RKO (cell line): Measurements from ENCODE around the gene FNDC3B.

Experiments
- DNase-seq: peaks from one replicate; pipeline ENCODE4 v3.0.0-alpha.2; 2016; ENCODE audit warnings: low spot score

The FNDC3B gene

DNA sequence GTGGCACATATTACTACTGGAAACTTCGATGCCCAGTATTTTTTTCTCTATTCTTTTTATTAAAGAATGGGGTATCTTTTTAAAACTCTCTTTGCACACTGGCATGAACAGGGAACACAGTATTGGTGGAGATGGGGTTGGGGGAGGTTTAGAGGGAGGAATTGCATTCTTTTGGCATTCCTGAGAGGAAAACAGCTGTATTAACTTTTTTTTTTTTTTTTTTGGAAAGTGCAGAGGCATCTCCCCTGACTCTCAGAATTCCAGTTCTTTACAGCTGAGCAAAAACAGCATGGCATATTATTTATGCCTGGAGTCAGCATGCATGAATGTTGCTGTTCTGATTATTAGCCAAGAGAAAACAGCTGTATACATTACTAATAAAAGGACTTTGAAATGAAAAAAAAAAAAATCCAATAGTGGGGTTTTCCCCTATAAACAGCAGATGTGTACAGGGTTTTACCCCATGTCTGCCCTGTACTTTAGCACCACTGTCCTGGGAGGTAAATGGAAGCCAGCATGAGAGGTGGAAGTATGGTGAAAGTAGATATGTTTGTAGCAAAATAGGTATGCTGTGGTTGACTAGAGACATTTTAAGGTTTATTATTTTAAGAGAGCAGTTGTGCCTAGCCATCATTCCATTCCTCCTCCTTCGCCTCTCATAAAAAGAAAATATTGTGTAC lies 132.2 kb downstream of the FNDC3B start:
- no peak for DNase-seq

DNA sequence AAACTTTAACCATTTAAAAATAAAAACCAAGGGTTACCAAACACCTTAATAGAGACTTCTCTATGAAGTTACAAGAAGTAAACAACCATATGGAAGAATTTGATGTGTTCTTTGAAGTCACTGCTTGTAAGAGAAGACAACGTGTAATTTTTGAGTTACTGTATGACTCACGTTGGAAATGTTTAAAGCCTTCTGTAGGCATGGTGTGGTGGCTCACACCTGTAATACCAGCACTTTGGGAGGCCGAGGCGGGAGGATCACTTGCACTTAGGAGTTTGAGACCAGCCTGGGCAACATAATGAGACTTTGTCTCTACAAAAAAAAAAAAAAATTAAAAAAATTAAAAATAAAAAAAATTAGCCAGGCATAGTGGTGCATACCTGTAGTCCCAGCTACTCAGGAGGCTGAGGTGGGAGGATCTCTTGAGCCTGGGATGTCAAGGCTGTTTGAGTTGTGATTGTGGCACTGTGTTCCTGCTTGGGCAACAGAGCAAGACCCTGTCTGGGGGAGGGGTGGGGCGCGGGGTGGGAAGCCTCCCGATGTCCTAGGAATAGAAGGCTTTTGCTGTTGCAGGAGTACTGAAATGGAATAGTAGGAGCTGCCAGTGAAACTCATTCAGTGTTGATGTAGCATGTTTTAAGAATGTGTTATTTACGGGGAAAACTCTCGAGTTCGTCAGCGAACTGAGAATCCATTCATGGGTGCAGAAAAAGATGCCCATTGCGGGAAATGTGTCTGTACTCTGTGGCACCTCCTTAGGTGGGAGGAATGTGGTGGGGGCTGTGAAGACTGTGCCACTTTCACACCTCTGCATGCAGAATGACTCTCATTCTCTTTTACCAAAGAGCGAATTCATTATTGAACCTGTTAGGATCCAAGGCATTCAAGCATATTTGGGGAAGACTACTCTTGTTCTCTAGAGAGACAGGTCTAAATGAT lies 134.2 kb downstream of the FNDC3B start:
- DNase-seq = no peak

DNA sequence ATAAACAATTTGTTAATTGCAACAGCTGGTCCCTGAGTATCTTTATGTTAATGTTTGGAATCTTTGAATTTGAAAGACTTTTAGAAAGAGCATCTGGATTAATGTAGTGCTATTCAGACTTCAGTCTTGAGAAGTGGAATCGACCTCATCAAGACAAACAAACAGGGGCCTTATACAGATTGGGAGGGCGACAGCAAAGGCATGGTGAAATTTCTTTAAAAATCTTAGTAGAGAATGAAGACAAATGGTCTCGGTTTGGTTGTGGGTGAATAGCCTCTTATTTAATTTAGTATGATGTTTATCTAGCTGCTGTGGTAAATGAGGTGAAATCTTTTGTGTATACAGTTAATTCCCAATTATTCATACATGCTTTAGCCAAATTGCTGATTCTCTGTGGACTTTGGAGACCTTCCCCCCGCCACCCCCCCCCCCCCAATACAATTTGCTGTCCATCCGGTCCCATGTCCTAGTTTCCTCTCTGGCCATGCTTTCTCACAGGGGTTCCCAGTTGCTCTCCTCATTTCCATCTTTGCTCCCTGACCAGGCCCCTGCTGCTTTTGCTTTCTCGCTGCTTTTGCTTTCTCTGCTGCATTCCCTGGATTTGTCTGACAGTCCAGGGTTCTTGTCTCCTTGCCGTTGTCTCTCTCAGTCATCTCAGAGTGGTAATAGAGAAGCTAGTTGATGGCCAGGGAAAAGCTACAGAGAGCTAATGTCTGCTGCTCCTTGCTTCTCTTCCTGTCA lies 135.3 kb downstream of the FNDC3B start:
- DNase-seq = no peak

DNA sequence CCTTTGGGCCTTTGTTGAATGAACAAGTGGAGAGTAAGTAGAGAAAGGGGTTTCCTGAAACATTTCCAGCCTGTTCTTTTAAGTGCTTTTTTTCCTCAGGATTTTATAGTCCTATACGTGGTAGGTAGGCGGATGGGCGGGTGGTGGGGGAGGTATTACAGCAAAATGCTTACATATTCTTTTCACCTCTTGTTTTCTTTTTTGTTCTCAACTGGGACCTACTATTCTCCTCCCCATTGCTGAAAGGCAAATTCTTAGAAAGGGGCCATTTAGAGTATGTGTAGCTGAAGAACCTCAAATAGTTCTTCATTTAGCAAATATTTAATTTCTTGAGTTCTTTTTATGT lies 135.8 kb downstream of the FNDC3B start:
- no peak for DNase-seq

DNA sequence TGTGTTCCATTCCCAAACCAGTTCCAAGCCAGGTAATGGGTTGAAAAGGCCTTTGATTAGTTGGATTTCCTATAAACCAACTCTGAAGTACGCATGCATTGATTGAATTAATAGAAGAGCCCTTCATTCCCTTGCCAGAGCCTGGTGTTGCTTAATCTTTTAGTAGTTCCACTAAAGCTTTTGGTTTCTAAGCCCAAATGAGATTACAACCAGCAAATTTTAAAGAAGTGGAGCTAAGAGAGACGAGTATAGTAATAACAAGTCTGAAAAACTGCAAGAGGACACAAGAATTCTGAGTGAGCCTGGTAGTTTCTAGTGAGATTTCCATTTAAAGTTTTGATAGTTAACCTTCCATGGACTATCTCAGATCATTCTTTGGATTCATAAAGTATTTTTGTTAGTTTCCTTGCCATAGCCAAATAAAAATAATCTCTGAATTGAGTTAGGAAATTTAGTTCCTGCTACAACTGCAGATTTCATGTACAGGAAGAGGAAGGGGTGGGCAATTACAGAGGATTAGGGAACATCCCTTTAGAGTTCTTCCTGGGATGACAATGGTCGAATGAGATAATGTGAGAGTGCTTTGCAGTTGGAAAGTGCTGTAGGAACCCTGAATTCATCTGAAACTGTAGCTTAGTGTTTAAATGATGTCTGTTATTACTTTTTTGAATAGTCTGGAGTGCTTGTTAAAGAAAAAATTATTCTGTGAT lies 136.8 kb downstream of the FNDC3B start:
- DNase-seq = no peak

DNA sequence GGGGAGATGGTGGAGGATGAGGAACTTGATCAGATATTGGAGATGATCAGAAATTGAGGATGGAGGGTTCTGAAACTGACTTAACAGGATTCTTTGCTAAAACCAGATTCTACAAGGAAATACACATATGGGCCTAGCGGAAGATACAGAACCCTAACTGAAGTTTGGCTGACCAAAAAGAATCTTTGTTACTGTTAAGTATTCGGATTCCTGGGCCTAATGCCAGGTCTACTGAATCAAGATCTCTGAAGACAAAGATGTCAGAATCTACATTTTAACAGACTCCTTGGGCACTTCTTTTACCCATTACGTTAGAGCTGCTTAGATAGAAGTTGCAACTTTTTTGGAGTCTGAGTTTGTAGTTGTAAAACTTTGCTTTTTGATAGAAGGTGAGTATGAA lies 137.7 kb downstream of the FNDC3B start:
- no peak for DNase-seq

DNA sequence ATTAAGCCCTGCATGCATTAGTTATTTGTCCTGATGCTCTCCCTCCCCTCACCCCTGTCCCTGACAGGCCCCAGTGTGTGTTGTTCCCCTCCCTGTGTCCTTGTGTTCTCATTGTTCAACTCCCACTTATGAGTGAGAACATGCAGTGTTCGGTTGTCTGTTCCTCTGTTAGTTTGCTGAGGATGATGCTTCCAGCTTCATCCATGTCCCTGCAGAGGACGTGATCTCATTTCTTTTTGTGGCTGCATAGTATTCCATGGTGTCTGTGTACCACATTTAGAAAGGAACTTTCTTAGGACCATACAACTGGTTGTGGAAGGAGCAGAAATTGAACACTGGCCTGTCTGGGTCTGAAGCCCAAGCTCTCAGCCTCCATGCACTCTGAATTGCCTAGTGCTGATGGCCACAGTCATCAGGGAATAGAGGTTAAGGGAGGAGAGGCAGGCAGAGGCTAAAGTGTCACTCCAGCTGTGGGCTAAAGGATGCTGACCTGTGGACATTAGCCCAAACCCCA lies 138.5 kb downstream of the FNDC3B start:
- DNase-seq = no peak

DNA sequence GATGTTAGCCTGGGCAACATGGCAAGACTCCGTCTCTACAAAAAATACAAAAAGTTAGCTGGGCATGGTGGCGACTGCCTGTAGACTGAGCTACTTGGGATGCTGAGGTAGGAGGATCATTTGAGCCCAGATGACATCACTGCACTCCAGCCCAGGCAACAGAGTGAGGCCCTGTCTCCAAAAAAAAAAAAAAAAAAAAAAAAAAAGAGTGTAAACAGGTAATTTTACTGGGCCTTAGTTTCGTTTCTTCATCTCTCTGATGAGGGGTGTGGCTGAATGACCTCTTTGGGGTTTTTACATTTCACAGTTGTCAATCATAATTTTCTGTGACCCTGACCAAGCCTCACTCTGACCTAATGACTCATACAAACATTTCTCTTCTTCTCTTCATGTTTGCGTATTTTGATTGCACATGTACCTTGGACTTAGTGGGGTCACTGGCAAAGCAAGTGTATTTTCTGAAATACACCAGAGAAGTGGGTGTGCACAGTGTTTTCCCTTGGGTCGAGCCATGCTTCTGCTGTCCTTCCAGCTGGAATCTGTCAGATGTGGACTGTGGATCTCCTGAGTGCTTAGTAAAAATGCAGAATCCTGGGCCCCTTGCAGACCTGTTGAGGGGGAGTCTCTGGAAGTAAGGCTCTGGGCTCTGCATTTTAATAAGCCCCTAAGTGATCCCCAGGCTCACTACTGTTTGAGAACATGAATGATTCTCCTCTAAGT lies 140.5 kb downstream of the FNDC3B start:
- no peak for DNase-seq

DNA sequence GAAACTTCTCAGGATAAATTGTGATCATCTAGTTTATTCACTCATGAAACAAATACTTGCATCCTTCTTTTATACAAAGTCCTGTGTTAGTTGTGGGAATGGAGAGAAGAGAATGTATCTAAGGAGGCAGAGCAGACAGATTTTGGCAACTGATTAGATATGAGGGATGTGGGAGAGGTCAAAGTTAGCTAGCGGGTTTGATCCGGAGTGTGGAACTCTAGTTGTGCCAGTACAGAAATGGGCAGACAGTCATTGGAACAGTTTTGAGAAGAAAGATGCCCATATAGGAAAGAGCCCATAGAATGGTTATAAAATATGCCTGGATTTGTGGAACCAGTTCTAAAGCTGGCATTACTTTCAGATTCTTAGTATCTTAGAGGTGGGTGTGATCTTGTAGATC lies 141.1 kb downstream of the FNDC3B start:
- DNase-seq = no peak

DNA sequence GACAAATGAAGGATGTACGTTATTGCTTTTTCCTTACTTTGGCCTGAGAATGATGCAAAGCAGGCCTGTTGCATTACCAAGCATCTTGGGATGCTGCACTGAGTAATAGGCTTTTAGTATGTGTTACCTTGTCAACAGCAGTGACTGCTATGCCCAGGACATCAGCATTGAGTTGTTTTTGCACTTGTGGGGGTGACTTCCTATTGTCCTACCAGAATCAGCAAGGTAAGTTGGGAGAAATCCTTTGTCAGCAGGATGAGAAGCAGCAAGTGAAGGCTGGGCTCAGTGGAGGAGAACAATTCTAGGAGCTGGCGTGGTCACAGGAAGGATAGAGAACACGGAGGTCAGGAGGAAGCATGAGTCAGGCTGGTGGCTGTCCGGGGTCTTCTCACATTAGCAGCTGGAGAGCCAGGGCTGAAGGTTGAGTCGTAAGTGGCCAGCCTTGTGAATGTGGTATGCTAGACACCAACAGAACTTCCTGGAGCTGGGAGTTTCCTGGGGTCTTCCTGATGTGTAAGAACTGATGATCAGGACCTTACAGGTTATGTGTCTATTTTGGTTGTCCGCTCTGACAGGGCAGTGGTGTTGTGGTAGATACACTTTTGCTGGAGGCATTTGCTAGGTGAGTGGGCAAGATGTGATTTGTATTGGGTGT lies 142.7 kb downstream of the FNDC3B start:
- peak; percentile 13 for DNase-seq

DNA sequence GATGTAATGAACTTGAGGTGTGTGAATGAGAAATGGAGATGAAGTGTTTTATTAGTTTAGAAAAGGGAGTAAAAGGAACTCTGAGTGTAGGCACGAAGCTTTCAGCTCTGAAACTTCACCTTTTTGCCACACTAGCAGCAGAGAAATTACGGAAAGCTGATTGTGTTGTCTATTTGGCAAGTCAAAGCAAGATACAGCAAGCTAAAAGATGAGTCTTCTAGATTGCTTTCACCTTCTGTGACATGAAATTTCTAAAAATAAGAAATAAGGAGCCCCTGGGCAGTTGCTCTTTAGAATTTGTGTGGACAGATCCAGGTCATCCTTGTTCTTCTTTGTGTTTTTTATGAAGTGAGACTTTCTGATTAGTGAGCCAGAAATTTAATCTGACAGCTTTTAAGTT lies 143.4 kb downstream of the FNDC3B start:
- no peak for DNase-seq

DNA sequence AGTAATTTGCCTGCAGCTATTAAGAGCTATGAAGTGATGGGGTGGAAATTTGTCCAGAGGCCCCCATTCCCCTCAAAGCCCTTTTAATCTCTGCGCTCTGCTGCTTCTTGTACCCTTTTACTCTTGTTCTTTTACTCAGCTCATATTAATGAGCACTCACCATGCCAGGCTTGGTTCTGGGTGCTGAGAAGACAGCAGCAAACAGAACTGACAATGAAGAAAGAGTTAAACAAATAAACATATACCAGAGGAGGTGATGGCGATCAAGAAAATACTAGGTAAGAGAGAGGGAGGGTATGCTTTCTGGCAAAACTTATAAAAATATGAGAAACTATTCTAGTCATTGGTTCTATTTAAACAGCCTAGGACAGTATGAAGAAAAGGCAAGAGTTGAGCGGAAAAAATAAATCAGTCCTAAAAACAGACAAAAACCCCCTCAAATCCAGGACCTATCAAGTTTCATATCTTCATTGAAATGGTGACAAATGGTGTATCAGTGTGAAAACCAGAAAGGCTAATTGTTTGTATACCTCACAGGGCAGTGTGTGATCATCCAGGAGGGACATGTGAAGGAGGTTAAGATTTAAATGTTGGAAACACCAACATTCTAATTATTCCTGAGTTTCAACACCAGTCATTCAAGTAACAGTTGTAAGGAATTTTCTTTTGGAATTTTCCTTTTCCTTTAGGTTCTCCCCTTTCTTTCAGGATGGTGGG lies 144.9 kb downstream of the FNDC3B start:
- no peak for DNase-seq

DNA sequence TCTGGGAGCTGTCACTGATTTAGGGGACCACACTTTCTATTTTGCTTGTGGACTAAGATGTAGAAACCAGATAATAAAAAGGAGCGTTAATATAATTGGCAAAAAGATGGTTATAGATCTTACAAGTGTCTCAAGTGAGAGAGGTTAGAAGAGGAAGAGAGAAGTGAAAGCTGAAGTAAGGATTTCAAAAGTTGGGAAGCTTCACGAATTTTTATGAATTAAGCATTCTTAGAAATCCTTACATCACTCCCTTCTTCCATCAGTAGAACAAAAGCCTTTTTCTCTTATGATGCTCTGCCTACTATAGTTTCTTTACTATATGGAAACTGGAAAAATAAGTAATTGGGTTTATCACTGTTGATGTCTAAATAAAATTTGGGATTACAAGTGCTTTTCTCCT lies 146.5 kb downstream of the FNDC3B start:
- no peak for DNase-seq

DNA sequence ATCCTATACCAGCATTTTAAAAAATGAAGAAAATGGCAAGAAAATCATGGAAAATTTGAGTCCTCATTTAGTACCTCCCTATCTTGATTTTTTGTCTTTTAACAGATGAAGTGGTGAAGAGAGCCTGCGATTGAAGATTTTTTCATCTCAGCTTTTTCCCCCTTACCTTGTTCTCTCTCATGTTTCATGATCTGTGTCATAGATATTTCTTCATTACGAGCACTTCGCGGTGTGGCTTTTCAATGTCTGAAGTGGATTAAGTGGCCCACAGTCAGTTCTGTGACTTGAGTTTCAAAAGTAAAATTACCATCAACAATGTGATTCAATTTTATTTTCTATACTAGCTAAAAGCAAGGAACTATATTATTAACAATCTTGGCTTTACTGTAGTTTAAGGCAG lies 147.2 kb downstream of the FNDC3B start:
- no peak for DNase-seq

DNA sequence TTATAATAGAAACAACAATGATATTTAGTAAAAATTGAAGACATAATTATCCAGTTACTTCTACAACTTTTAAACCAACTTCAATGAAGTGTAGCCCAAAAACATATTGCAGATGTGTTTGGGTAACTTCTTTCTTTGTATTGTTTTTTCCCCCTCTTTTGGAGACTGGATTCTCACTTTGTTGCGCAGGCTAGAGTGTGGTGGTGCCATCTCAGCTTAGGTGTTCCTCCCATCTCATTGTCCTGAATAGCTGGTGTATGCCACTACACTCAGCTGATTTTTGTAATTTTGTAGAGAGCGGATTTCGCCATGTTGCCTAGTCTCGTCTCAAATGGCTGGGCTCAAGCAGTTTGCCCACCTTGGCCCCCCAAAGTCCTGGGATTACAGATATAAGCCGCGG lies 148.1 kb downstream of the FNDC3B start:
- DNase-seq = no peak

DNA sequence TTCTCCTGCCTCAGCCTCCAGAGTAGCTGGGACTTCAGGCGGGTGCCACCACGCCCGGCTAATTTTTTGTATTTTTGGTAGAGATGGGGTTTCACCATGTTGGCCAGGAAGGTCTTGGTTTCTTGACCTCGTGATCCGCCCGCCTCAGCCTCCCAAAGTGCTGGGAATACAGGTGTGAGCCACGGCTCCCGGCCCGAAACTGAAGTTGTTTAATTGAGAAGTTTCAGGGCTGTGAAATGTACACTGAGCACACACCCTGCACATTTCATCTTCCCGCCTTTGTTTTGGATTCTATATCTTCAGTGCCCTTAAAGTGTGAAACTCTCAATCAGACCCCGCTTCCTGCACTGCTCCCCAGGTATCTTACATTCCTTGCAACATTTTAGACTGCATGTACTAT lies 149.1 kb downstream of the FNDC3B start:
- DNase-seq = no peak

DNA sequence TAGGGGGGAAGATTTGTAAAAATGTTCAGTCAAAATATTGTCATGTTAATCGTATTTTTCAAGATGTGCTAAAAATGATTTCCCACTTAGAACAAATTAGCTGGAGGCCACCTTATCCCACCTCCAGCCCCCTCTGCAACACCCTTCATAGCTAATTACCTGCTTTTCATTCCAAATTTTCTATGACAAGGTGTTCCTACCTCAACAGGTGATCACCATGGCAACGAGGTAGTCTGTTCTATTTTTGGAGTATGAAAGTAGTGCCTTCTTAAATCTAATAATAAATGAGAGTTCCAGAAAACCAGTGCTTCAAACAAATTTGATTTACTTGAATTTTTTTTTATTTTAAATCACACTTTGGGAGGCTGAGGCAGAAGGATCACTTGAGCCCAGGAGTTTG lies 149.8 kb downstream of the FNDC3B start:
- DNase-seq = no peak

DNA sequence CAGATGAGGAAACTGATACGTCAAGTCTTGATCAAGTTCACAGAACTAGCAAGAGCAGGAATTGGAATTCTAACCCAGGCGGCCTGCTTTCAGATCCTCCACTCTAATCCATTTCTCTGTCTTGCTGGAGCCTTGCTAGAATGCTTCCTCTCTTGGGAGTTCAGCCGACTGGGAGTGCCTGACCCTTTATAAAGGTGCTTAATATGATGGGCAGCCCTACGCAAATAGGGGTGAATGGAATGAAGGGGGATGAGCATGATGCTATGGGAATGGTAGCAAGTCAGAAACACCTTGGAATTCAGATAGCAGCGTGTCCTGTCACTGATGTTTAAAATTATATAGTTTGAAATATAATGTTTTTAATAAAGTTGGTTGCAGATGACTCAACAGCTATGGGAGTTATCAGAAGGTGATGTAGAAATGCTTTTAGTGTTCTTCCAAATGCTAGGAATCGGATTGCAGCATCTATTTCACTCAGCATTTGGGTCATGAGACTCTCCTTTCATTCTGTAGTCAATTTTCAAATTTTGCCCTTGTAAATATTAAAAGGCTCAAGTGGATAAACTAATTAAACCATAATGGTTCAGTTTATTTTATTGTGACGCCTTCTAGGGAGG lies 150.7 kb downstream of the FNDC3B start:
- DNase-seq = no peak

DNA sequence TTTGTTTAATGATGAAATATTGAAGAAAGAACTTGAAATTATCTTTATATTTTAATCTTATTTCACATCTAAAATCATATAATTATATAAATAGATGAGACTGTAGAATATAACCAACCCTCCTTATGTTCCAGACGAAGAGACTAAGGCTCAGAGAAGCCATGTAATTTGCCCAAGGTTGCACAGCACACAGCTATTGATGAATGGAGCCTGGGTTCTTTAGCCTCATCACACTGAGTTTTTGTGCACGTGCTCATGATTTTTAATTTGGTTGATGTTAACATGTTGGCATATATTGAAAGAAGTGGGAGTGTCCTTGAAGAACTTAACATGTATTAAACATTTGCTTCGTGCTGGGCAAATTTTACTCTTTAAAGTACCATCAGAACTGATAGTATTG lies 151.6 kb downstream of the FNDC3B start:
- DNase-seq = no peak

DNA sequence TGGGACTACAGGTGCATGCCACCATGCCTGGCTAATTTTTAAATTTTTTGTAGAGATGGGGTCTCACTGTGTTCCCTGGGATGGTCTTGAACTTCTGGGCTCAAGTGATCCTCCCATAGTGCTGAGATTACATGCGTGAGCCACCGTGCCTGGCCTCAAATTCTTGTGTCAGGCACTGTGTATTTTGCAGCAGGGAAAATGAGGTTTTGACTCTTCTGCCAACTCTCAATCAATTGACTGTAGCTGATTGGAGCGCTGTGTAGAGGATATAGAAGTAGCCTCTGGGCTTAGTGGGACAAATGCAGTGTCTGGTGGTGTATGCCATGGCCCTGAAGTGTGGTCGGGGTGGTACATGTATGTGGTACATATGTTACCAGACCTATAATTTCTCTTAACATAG lies 152.3 kb downstream of the FNDC3B start:
- DNase-seq = no peak
